ENCODE data around the gene STXBP6.
"Not testable (repeated sequence)": the region's sequence is repeated elsewhere in the genome, so short reads cannot be mapped to it uniquely, and the experiment has no call there.

Gene STXBP6

GRCh38 chr14:24952851-24953666, 96.9 kb downstream of the STXBP6 start:
- DNase-seq = no peak

DNA sequence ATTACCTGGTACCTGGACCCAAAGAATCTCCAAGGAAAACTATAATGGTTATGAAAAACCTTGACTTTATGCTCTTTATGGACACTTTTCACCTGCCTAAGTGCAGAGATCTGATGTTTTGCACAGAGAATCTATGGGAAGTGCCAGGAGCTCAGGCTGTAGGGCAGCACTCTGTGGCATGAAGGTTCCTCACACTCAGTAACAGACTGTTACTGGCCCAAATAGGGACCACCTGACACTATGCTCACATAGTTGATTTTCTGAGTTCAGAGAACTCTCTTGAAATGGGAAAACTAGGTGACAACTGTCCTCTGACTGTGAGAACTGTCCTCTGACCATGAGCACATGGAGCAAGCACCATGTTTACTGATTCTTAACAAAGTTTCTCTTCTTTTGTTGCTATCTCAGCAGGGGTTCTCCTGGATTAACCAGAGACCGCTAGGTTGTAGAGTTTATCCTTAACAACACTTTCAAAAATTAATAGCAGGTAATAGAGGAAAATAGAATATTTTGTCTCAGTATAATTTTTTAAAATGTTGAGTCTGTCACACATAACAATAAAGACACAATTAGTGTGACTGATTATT, 101.6 kb downstream of the STXBP6 start:
- no peak for DNase-seq

DNA sequence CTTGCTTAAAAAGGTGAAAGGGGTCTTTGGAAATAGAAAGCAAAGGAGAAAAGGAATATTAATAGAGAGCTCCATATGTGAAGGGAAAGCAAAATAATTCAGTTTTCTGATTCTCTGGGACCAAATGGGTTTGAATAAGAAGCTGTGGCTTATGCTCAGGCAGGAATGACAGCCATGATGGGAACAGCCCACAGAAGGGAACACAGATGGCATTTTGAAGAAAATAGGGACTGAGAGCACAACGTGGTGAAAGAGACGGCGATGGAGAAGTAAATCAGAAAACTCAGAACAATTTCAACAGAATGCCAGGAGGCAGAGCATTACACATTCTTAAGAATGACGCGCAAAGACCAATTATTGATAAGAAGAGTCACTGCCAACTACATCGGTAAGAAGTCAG, 102.8 kb downstream of the STXBP6 start:
- no peak for DNase-seq

GRCh38 chr14:24944800-24945199, 105.1 kb downstream of the STXBP6 start:
- no peak for DNase-seq

DNA sequence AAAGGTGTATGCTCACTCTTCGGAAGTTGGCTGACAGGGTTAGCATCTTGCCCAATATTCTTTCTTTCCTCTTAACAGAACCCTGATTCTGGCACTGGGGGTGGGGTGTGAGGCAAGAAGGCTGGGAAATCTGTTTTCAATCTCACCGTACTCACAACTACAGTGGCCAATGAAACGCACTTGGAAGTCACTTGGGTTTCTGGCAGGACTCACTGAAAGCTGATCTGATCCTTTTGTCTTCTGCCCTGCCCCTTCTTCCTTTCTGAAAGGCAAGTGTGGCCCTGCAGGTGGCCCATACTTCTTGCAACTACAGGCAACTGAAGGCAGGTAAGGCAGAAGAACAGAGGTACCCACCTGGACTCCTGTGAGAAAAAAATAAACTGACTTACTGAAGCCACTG, 106.9 kb downstream of the STXBP6 start:
- DNase-seq = no peak

- DNase-seq = no peak
These were observed 108.2 kb downstream of the STXBP6 start for GRCh38 chr14:24941719-24942118.

- DNase-seq = no peak
These were observed 109.6 kb downstream of the STXBP6 start for GRCh38 chr14:24940213-24940783.

GRCh38 chr14:24938593-24938992, 111.4 kb downstream of the STXBP6 start:
- no peak for DNase-seq

- DNase-seq = no peak
These were observed 112.6 kb downstream of the STXBP6 start for GRCh38 chr14:24937300-24937699.

DNA sequence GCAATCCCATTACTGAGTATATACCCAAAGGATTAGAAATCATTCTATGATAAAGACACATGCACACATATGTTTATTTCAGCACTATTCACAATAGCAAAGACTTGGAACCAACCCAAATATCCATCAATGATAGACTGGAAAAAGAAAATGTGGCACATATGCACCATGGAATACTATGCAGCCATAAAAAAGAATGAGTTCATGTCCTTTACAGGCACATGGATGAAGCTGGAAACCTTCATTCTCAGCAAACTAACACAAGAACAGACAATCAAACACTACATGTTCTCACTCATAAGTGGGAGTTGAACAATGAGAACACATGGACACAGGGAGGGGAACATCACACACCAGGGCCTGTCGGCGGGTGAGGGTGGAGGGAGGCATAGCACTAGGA, 113.2 kb downstream of the STXBP6 start:
- not testable (repeated sequence) for DNase-seq

GRCh38 chr14:24935796-24936195, 114.2 kb downstream of the STXBP6 start:
- DNase-seq = no peak

DNA sequence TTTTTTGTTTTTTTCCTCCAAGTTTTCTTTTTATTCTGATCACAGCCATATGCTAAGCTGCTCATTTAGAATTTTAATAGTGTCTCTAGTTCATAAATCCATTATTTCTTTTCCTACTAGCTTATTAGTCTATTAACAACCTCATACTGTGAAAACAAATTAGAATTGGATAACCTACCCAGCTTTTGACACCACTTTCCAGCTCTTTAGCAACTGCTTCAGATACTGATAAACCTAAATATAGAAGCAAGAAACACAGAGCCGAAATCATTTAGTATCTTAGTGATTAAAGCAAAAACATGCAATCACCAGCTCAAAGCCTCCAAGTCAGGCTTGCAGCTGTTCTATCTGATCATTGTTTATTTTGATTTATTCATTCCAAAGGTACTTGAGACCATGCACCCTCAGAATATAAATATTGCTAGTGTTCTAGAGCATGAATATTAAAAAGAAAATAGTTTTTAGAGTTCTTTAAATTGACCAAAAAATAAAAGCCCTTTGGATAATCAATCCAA, 121.5 kb downstream of the STXBP6 start:
- DNase-seq = no peak

DNA sequence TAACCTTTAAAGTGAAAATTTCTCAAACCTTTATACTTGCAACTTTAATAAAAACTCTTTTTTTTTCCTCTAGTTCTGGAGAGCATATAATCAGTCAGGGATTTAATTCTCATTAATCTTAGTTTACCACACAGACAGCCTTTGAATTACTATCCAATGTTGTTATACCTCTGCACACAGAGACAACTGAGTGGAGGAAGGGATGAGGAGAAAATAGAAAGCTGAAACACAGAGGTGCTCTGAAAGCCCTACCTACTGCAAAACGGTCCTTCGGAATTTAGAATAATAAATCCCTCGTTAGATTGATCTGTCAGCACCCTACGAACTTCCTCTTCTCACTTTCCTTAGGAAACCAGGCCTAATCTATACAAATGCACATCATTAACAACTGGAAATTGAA, 122.1 kb downstream of the STXBP6 start:
- no peak for DNase-seq

- DNase-seq = no peak
These were observed 124.1 kb downstream of the STXBP6 start for GRCh38 chr14:24925771-24926374.

- no peak for DNase-seq
These were observed 125.4 kb downstream of the STXBP6 start for GRCh38 chr14:24924544-24924943.

GRCh38 chr14:24921903-24922302, 128.0 kb downstream of the STXBP6 start:
- DNase-seq = no peak

DNA sequence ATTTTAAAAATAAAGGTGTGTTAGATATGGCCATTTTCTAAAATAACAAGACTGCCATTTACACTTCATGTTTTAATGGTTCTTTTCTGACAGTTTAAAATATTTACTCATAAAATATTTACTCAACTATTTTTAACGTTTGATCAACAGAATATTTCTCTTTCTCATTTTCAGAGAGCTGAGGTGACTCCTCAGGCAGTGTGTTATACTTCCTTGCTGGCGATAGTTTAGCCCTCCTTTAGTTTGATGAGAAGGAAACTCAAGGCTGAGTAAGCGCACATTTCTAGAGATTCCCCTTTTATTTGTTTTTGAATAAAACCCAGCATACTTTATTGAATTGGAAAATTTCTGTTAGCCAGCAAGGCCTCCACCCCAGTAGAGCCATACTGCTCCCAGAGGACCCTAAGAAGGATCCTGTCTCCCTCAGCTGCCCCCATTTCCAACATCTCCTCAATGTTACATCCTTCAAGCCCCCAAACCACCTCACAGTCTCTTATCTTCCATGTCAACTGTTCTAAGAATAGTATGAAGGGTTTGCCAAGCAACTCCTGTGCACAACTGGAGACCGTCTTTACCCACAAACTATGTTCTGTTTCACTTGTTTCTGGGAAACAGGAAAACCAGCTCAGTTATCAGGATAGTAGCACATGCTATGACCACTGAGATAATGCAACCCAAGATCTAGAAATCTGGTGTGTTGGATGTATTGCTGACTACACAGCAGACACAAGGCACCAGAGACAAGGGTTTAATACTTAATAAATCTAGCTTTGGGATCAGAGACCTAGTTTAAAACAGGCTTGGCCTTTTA, 129.5 kb downstream of the STXBP6 start:
- no peak for DNase-seq

DNA sequence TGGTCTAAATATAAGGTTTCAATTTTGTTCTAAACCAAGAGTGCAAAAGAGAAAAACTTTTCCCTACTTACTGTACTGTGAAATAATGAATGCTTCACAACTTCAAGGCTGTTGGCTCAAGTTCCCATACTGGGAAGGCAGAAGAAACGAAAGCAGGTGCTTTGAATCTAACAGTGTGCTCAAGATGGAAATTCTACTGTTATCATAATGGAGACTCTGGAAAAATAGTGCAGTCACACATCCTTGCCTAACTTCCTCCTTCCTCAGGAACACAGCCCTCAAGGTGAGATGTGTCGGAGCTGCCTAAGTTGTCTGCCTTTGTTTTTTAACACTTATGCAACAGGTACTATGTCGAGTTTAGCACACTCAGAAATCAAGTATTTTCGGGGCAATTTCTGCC, 131.1 kb downstream of the STXBP6 start:
- no peak for DNase-seq

GRCh38 chr14:24915958-24916595, 133.9 kb downstream of the STXBP6 start:
- no peak for DNase-seq

- DNase-seq = no peak
These were observed 134.5 kb downstream of the STXBP6 start for GRCh38 chr14:24915403-24915921.

DNA sequence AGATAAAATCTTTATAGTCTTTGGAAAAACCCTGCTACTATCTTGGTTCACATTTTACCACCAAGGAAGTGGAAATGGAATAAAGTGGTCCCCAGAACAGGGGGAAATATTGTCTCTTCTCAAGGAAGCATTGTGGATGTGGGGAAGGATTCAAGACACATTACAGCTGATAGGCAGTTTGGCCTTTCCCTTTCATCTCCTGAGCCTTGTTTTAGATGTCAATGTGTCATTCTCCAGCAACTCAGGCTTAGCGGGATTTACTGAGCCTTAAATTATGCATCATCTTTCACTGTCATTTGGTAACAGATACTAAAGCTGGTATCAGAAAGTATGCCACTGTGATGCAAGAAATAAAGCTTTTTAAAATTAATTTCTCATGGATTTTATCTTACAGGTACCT, 136.2 kb downstream of the STXBP6 start:
- DNase-seq = no peak

- DNase-seq = no peak
These were observed 136.9 kb downstream of the STXBP6 start for GRCh38 chr14:24913021-24913420.

Data from cerebellar nuclear complex (tissue), 1 donor.